ENCODE data around the gene TBC1D4.

DNA sequence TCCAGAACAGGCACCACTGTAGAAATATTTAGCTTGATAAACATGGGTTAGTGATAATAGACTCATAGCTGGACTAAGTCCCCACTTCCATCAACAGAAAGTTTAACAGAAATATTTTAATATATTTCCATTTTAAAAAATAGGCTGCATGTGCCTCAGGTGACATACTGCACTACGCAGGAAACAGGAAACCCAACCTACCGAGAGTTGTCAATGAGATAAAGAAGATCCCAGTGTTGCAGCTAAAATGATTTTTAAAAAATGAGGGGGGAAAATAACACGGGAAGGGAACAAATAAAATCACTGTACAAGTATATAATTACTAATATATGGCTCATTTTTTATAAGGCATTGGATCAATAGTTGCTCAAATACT is 154.8 kb downstream of the TBC1D4 start:
- TF ChIP-seq, protein P1, sequence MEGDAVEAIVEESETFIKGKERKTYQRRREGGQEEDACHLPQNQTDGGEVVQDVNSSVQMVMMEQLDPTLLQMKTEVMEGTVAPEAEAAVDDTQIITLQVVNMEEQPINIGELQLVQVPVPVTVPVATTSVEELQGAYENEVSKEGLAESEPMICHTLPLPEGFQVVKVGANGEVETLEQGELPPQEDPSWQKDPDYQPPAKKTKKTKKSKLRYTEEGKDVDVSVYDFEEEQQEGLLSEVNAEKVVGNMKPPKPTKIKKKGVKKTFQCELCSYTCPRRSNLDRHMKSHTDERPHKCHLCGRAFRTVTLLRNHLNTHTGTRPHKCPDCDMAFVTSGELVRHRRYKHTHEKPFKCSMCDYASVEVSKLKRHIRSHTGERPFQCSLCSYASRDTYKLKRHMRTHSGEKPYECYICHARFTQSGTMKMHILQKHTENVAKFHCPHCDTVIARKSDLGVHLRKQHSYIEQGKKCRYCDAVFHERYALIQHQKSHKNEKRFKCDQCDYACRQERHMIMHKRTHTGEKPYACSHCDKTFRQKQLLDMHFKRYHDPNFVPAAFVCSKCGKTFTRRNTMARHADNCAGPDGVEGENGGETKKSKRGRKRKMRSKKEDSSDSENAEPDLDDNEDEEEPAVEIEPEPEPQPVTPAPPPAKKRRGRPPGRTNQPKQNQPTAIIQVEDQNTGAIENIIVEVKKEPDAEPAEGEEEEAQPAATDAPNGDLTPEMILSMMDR (conservative IDR thresholded peaks at IDR 0.05 in 1 of 2, IDR thresholded peaks at IDR 0.05 in 1 of 2; ENCODE audit: low read depth in 1 of 2, low read length in 2 of 2), result no peak
- TF ChIP-seq EZH2 (IDR thresholded peaks at IDR 0.05; ENCODE audit: low read length, missing control alignments), result no peak

Measured in fibroblast of lung (primary cell).